Gastrocnemius medialis (tissue), 4 donors: ENCODE results near the gene PRSS8. TPM values are rescaled to one million over a fixed set of nuclear protein-coding genes. Genes with fewer than 3 reads are reported as not detected.

Experiments
- ATAC-seq, 2 donors: fragments of 150-250 bp; one replicate each; pipeline ENCODE4 v1.9.1; 2016
- DNase-seq, 2 donors: peaks; one replicate each; pipeline ENCODE4 v3.0.0-alpha.2; 2019
- H3K27ac ChIP-seq, 4 donors: fragments of 200-600 bp; sonication (generic); 1 replicate in 1 of 4; 2 replicates in 3 of 4; pipeline ENCODE4 v1.5.1; 2016 to 2018; ENCODE audit warnings: mild to moderate bottlenecking in 2 of 4, moderate library complexity in 1 of 4
- H3K27me3 ChIP-seq, 3 donors: fragments of 200-600 bp; sonication (generic) in 2 of 3; 1 replicate in 1 of 3; 2 replicates in 2 of 3; pipeline versions ENCODE4 v1.5.1 to v1.6.0; 2016 to 2019; ENCODE audit warnings: mild to moderate bottlenecking in 1 of 3, moderate library complexity in 1 of 3
- H3K36me3 ChIP-seq, 2 donors: fragments of 200-600 bp; sonication (generic) in 1 of 2; one replicate each; pipeline ENCODE4 v1.5.1; 2017 to 2018
- H3K4me1 ChIP-seq, 2 donors: fragments of 200-600 bp; sonication (generic) in 1 of 2; one replicate each; pipeline ENCODE4 v1.5.1; 2016 to 2017; ENCODE audit warnings: mild to moderate bottlenecking in 2 of 2
- H3K4me3 ChIP-seq, 4 donors: fragments of 200-600 bp; sonication (generic) in 3 of 4; 1 replicate in 1 of 4; 2 replicates in 3 of 4; pipeline ENCODE4 v1.5.1; 2016 to 2019; ENCODE audit warnings: mild to moderate bottlenecking in 2 of 4
- H3K9me3 ChIP-seq, 3 donors: fragments of 200-600 bp; sonication (generic) in 2 of 3; 1 replicate in 1 of 3; 2 replicates in 2 of 3; pipeline ENCODE4 v1.5.1; 2016 to 2019
- POLR2A ChIP-seq, 2 donors: fragments of 450-650 bp; IDR thresholded peaks; one replicate each; pipeline ENCODE4 v1.6.1; 2017; ENCODE audit warnings: antibody characterized with exemption in 2 of 2, mild to moderate bottlenecking in 2 of 2, moderate library complexity in 2 of 2
- in situ Hi-C, 4 donors: fragments of 200-750 bp; cut with MboI; loops; one replicate each; pipeline versions ENCODE4 v1.15.0 to v1.8.0; 2017; ENCODE audit warnings: low sequenced_read_pairs in 4 of 4
- intact Hi-C: fragments of 100-400 bp; cut with DNase I; formaldehyde crosslinking; loops from one replicate; pipeline ENCODE4 v1.15.1; 2023; ENCODE audit warnings: low total_unique reads
- total RNA-seq, 4 donors: library from RNA; depleted of rRNA; stranded (reverse); fragments of >200 nt; gene quantifications; one replicate each; pipeline versions ENCODE4 v1.1.0 to v1.2.3, GENCODE V29; 2016
- TF ChIP-seq, protein P1 (sequence below), 5 experiments: fragments of 450-650 bp in 3 of 5; fragments of 200-600 bp in 2 of 5; sonication (generic) in 2 of 5; IDR thresholded peaks in 4 of 5; conservative IDR thresholded peaks in 1 of 5; 1 replicate in 4 of 5; 2 replicates in 1 of 5; pipeline ENCODE4 v1.5.1; 2016 to 2019; ENCODE audit warnings: antibody characterized with exemption in 5 of 5, mild to moderate bottlenecking in 3 of 5, moderate library complexity in 3 of 5

PRSS8 gene
- 1 to 10 TPM in 1 of 4 donors, under 1 TPM in 1, not detected in 2; 0.24 to 1.2 TPM for total RNA-seq

DNA sequence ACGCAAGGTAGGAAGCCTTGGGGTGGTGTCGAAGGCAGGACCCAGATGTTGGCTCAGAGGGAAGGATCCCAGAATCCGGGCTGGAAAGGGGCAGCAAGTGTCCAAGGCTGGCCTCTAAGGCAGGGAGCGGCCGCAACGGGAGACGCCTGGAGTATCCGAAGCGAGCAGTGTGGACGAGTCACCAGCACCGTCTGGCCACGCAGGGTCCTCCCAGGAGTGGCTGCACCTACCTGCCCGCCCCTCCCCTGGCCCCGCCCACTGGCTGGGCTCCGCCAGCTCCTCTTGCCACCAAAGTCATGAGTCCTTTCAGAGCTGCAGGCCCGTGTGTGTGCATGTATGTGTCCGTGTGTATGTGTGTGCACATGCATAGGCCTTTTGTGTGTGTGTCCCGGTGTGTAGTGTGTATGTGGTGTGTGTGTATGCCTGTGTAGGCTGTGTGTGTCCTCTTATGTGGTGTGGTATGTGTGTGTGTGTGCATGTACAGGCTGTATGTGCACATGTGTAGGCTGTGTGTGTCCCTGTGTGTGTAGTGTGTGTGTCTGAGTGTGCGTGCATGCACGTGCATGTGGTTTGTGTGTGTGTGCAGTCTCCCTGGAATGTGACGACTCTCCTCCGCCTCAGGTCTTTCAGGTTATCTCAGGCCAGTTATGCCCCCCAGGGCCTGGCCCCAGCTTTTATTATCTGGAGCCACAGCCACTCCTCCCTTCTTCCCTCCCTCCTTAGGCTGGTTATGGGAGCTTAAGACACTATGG, at the start of gene PRSS8:
Gene PRSS8, minus strand, starts transcription at position 193 of the 752 bp plus-strand sequence. CDS start 229 bp downstream, outside the sequence.
- Histone ChIP-seq H3K4me3 (no peak within 1 kb of the TSS), H3K36me3 (peaks cover 0 to 19% of the 10 kb centered on the region in 2 donors), H3K4me1 (peaks cover 9 to 15% of the 10 kb centered on the region in 2 donors), H3K27me3 (no peaks in the 10 kb centered on the region), H3K9me3 (no peaks in the 10 kb centered on the region), H3K27ac (no peak within 1 kb of the TSS)
- no peak for ATAC-seq
- intact Hi-C loops (no loop called here), in situ Hi-C loops (no loop called here)
- DNase-seq, result peak in 1 of 2 donors; percentile 30
- TF ChIP-seq, protein P1, sequence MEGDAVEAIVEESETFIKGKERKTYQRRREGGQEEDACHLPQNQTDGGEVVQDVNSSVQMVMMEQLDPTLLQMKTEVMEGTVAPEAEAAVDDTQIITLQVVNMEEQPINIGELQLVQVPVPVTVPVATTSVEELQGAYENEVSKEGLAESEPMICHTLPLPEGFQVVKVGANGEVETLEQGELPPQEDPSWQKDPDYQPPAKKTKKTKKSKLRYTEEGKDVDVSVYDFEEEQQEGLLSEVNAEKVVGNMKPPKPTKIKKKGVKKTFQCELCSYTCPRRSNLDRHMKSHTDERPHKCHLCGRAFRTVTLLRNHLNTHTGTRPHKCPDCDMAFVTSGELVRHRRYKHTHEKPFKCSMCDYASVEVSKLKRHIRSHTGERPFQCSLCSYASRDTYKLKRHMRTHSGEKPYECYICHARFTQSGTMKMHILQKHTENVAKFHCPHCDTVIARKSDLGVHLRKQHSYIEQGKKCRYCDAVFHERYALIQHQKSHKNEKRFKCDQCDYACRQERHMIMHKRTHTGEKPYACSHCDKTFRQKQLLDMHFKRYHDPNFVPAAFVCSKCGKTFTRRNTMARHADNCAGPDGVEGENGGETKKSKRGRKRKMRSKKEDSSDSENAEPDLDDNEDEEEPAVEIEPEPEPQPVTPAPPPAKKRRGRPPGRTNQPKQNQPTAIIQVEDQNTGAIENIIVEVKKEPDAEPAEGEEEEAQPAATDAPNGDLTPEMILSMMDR (IDR thresholded peaks at IDR 0.05 in 4 of 5, conservative IDR thresholded peaks at IDR 0.05 in 1 of 5), result no peak
- no peak for TF ChIP-seq POLR2A (IDR thresholded peaks at IDR 0.05)

DNA sequence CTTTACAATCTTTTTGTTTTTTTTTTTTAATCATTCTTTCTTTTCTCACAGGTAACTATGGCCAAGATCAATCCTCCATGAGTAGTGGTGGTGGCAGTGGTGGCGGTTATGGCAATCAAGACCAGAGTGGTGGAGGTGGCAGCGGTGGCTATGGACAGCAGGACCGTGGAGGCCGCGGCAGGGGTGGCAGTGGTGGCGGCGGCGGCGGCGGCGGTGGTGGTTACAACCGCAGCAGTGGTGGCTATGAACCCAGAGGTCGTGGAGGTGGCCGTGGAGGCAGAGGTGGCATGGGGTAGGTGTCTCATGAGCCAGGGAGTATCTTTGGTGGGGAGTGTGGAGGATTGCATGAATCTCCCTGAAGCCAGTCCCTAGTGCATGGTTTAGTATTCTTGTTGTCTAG, 49.4 kb upstream of the PRSS8 start:
- ATAC-seq, result no peak
- peaks cover 32 to 46% of the 10 kb centered on the region in 2 donors for H3K4me1 ChIP-seq

DNA sequence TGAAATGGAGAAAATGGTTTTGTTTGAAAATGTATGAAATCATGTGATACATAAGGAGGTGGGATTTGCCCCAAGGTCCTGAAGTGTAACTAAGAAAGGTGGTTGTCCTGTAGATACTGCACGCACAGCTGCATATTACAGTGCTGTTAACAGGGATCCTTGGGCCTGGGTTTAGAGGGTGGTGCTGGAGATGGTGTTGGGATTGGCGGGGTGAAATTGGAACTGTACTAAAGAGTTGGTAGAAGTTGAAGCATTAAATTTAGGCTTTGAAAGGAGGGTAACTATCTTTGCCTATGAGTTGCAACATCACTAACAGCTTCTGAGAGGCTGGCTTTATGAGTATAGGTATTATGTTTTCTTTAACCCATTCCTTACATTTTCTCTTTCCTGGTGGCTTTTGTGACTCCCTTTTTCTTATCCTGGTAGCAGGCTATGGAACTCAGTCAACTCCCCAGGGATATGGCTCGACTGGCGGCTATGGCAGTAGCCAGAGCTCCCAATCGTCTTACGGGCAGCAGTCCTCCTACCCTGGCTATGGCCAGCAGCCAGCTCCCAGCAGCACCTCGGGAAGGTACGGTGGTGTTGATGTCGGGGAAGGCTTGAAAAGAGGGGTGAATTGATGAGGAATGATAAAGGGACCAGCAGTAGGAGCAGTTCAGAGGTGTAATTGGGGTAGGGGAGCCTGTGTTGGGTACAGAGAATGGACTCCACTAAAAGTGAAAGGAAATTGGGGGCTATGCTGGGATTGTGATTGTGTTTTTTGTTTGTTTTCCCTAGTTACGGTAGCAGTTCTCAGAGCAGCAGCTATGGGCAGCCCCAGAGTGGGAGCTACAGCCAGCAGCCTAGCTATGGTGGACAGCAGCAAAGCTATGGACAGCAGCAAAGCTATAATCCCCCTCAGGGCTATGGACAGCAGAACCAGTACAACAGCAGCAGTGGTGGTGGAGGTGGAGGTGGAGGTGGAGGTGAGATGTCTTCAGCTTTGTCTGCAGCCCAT, 48.2 kb upstream of the PRSS8 start:
- H3K36me3 ChIP-seq, result peaks cover under 1 to 66% of the 10 kb centered on the region in 2 donors
- in situ Hi-C loops, result loop anchor here in 2 of 4 donors (10.0 to 25.0 kb wide), 2 partner anchors 261 to 679 kb away; partner anchors contain the start of genes ZNF267 (in 2 of the 2) and ZNF843 (in 1 of the 2)

More for the DNA sequence above, 49.4 kb upstream of the PRSS8 start:
- no peak for TF ChIP-seq POLR2A (IDR thresholded peaks at IDR 0.05)
- TF ChIP-seq, protein P1 (IDR thresholded peaks at IDR 0.05 in 4 of 5, conservative IDR thresholded peaks at IDR 0.05 in 1 of 5), result no peak
- intact Hi-C loops, result loop anchor here (5.0 kb wide), 1 partner anchor 438 kb away; the partner anchor contains the start of gene PHKG2
- Histone ChIP-seq H3K9me3 (no peaks in the 10 kb centered on the region), H3K27ac (no peak overlapping the region), H3K36me3 (peaks cover 2 to 77% of the 10 kb centered on the region in 2 donors), H3K4me3 (no peak overlapping the region), H3K27me3 (no peaks in the 10 kb centered on the region)
- in situ Hi-C loops, result loop anchor here in 2 of 4 donors (10.0 to 25.0 kb wide), 2 partner anchors 260 to 677 kb away; partner anchors contain the start of genes ZNF267 (in 2 of the 2) and ZNF843 (in 1 of the 2)
- no peak for DNase-seq

More for the DNA sequence above, 48.2 kb upstream of the PRSS8 start:
- Histone ChIP-seq H3K4me3 (no peak overlapping the region), H3K27me3 (no peaks in the 10 kb centered on the region), H3K4me1 (peaks cover 38 to 54% of the 10 kb centered on the region in 2 donors), H3K9me3 (no peaks in the 10 kb centered on the region), H3K27ac (peak overlapping the region; percentile 14 to 100 (median 68))
- ATAC-seq, result no peak
- DNase-seq, result no peak
- TF ChIP-seq, protein P1 (IDR thresholded peaks at IDR 0.05 in 4 of 5, conservative IDR thresholded peaks at IDR 0.05 in 1 of 5), result no peak
- TF ChIP-seq POLR2A (IDR thresholded peaks at IDR 0.05), result no peak
- intact Hi-C loops, result loop anchor here (5.0 kb wide), 1 partner anchor 436 kb away; the partner anchor contains the start of gene PHKG2
